ENCODE measurements around the gene PIM3.

Gene PIM3

DNA sequence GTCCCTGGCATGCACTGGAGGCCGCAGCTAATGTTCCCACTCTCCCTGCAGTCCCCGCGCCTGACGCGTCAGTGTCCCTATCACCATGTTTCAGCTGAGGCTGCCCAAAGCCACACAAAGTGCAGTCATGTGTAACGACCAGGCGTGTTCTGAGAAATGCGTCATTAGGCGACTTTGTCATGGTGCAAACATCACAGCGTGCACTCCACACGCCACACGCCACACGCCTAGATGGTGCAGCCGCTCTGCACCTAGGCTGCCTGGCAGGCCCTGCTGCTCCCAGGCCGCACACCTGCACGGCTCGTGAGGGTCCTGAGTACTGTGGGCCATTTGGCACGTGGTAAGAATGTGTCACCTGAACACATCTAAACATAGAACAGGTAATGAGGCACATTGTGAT, 39.7 kb upstream of the PIM3 start:
- peaks cover 6 to 54% (median 27%) of the 10 kb centered on the region in 3 donors for H3K36me3 ChIP-seq

DNA sequence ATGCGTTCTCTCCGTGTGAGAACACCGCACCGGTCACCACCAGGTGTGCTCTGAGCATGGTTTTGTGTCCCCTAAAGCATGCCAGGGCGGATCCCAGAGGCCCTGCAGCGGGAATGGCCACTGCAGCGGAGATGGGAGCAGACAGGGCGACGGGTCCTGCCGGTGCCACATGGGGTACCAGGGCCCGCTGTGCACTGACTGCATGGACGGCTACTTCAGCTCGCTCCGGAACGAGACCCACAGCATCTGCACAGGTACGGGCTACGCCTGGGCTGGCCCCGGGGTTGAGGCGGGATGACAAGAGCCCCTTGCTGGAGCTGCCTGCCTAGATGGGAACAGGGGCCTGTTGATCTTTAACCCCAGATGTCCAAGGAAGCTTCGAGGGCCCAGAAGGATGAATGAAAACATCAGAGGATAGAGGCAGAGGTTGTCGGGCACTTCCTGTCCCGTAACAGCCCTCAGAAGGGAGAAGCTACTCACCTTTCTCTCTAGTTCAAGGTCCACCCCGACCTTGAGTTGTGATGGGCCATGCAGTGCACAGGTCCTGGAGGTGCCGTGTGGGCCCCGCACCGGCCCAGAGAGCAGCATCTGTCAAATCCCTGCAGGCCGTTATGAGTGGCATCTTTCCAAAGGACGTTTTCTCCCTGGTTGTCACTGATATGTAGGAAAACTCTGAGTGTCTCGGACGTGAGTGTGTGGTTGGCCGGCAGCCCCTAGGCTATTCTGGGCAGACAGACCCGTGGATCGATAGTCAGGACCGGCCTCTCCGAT, 38.9 kb upstream of the PIM3 start:
- no peaks in the 10 kb centered on the region for H3K27me3 ChIP-seq
- no peak overlapping the region for H3K4me3 ChIP-seq
- H3K4me1 ChIP-seq: peaks cover 0 to 28% (median 19%) of the 10 kb centered on the region in 4 donors
- H3K27ac ChIP-seq: no peak overlapping the region
- no peak for TF ChIP-seq CTCF (IDR thresholded peaks at IDR 0.05)
- H3K36me3 ChIP-seq: peaks cover 6 to 57% (median 28%) of the 10 kb centered on the region in 3 donors
- intact Hi-C loops (cut with DNase I; ENCODE audit: low total_unique reads): no loop called here
- no peak for DNase-seq
- H3K9me3 ChIP-seq: no peaks in the 10 kb centered on the region

More for the DNA sequence above, 39.7 kb upstream of the PIM3 start:
- Histone ChIP-seq H3K9me3 (no peaks in the 10 kb centered on the region), H3K4me1 (peaks cover 0 to 32% (median 19%) of the 10 kb centered on the region in 4 donors), H3K27ac (no peak overlapping the region), H3K4me3 (no peak overlapping the region), H3K27me3 (no peaks in the 10 kb centered on the region)
- TF ChIP-seq CTCF (IDR thresholded peaks at IDR 0.05): no peak
- no peak for DNase-seq
- intact Hi-C loops (cut with DNase I; ENCODE audit: low total_unique reads): no loop called here

DNA sequence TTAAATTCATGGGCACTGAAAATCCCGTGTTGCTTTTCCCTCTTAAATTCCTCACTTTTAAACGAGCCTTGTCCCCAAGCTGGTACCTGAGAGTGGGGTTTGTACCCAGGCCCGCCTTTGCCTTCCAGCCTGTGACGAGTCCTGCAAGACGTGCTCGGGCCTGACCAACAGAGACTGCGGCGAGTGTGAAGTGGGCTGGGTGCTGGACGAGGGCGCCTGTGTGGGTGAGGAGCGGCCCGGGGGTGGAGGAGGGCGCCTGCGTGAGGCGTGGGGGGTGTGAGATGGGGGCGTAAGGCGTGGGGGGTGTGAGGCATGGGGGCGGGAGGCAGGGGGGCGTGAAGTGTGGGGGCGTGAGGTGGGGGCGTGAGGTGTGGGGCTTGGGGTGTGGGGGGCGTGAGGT, 38.1 kb upstream of the PIM3 start:
- DNase-seq: no peak
- peaks cover 0 to 20% (median 12%) of the 10 kb centered on the region in 4 donors for H3K4me1 ChIP-seq
- no peaks in the 10 kb centered on the region for H3K27me3 ChIP-seq
- no peak overlapping the region for H3K4me3 ChIP-seq
- no peaks in the 10 kb centered on the region for H3K9me3 ChIP-seq
- TF ChIP-seq CTCF (IDR thresholded peaks at IDR 0.05): no peak
- H3K27ac ChIP-seq: no peak overlapping the region
- H3K36me3 ChIP-seq: peaks cover 6 to 57% (median 28%) of the 10 kb centered on the region in 3 donors
- intact Hi-C loops (cut with DNase I; ENCODE audit: low total_unique reads): no loop called here

- Histone ChIP-seq H3K4me3 (no peak overlapping the region), H3K27ac (no peak overlapping the region)
- intact Hi-C loops (cut with DNase I; ENCODE audit: low total_unique reads): no loop called here
These were observed 37.6 kb upstream of the PIM3 start for GRCh38 chr22:49922926-49923325.

DNA sequence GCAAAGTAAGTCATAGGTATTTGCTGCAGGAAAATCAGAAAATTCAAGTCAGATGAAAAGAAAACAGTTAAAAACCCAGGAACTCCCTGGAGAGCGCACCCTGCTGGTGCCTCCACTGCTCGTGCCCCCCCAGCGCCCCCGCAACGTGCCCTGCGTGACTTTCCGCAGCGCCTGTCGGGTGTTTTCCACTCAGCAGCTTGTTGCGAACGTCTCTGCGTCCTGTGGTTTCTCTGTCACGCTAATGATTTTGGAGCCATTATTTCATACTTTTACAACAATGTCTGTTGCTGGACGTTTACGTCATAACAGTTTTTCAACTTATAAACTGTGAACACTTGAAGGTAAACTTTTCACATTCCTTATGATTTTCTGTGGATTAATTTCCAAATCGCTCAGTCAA, 37.1 kb upstream of the PIM3 start:
- Histone ChIP-seq H3K4me1 (peaks cover 0 to 16% (median 8%) of the 10 kb centered on the region in 4 donors), H3K27ac (no peak overlapping the region), H3K4me3 (no peak overlapping the region), H3K27me3 (peaks cover 0 to 2% of the 10 kb centered on the region in 2 donors), H3K9me3 (no peaks in the 10 kb centered on the region), H3K36me3 (peaks cover 6 to 57% (median 28%) of the 10 kb centered on the region in 3 donors)
- intact Hi-C loops (cut with DNase I; ENCODE audit: low total_unique reads): no loop called here
- no peak for TF ChIP-seq CTCF (IDR thresholded peaks at IDR 0.05)
- no peak for DNase-seq

More at GRCh38 chr22:49922926-49923325, 37.6 kb upstream of the PIM3 start:
- Histone ChIP-seq H3K4me1 (peaks cover 0 to 16% (median 8%) of the 10 kb centered on the region in 4 donors), H3K27me3 (no peaks in the 10 kb centered on the region), H3K36me3 (peaks cover 6 to 57% (median 28%) of the 10 kb centered on the region in 3 donors), H3K9me3 (no peaks in the 10 kb centered on the region)
- no peak for TF ChIP-seq CTCF (IDR thresholded peaks at IDR 0.05)
- DNase-seq: no peak
